Trophoblast cell (in vitro differentiated cells and primary cell): ENCODE results near the gene GDF11.

Experiments used
- DNase-seq, 2 donors: peaks; one replicate each; pipeline ENCODE4 v3.0.0-alpha.2; 2016
- H2AFZ ChIP-seq: 2 replicates; pipeline ENCODE4 v1.6.1; 2013; ENCODE audit warnings: low read length, moderate library complexity, mild to moderate bottlenecking; ENCODE audit not compliant: insufficient read depth, poor library complexity
- H2AK5ac ChIP-seq: 2 replicates; pipeline ENCODE4 v1.6.1; 2013; ENCODE audit warnings: mild to moderate bottlenecking, low read length
- H2BK120ac ChIP-seq: 2 replicates; pipeline ENCODE4 v1.6.1; 2013; ENCODE audit warnings: low read length, mild to moderate bottlenecking, moderate library complexity; ENCODE audit not compliant: insufficient read depth, poor library complexity
- H2BK12ac ChIP-seq: 2 replicates; pipeline ENCODE4 v1.6.1; 2013; ENCODE audit warnings: mild to moderate bottlenecking, low read length, moderate library complexity
- H2BK5ac ChIP-seq: 2 replicates; pipeline ENCODE4 v1.6.1; 2013; ENCODE audit warnings: low read length, low read depth, moderate library complexity, mild to moderate bottlenecking; ENCODE audit not compliant: poor library complexity
- H3K14ac ChIP-seq: 2 replicates; pipeline ENCODE4 v1.6.1; 2013; ENCODE audit warnings: mild to moderate bottlenecking, low read length
- H3K18ac ChIP-seq: 2 replicates; pipeline ENCODE4 v1.6.1; 2013; ENCODE audit warnings: mild to moderate bottlenecking, low read length
- H3K23ac ChIP-seq: 2 replicates; pipeline ENCODE4 v1.6.1; 2013; ENCODE audit warnings: low read length
- H3K27ac ChIP-seq: 2 replicates; pipeline ENCODE4 v1.5.1; 2013; ENCODE audit warnings: low read depth, mild to moderate bottlenecking, inconsistent platforms, low read length, moderate library complexity
- H3K27me3 ChIP-seq: 2 replicates; pipeline ENCODE4 v1.6.1; 2013; ENCODE audit warnings: inconsistent platforms, mild to moderate bottlenecking, low read length, moderate library complexity; ENCODE audit not compliant: insufficient read depth
- H3K36me3 ChIP-seq, 2 experiments: 1 replicate in 1 of 2; 2 replicates in 1 of 2; pipeline ENCODE4 v1.6.1; 2013; ENCODE audit warnings: low read length in 2 of 2, mild to moderate bottlenecking in 2 of 2, moderate library complexity in 1 of 2; ENCODE audit not compliant: insufficient read depth in 2 of 2, control insufficient read depth in 1 of 2
- H3K4ac ChIP-seq: 2 replicates; pipeline ENCODE4 v1.6.1; 2013; ENCODE audit warnings: low read depth, mild to moderate bottlenecking, low read length, moderate library complexity
- H3K4me1 ChIP-seq, 2 experiments: 1 replicate in 1 of 2; 2 replicates in 1 of 2; pipeline ENCODE4 v1.6.1; 2013; ENCODE audit warnings: low read length in 2 of 2, mild to moderate bottlenecking in 2 of 2, moderate library complexity in 1 of 2; ENCODE audit not compliant: insufficient read depth in 2 of 2, control insufficient read depth in 1 of 2
- H3K4me2 ChIP-seq: 2 replicates; pipeline ENCODE4 v1.6.1; 2013; ENCODE audit warnings: inconsistent platforms, mild to moderate bottlenecking, low read length, moderate library complexity
- H3K4me3 ChIP-seq: 2 replicates; pipeline ENCODE4 v1.5.1; 2013; ENCODE audit warnings: mild to moderate bottlenecking, low read depth, low read length, inconsistent platforms
- H3K79me1 ChIP-seq: one replicate; pipeline ENCODE4 v1.6.1; 2013; ENCODE audit warnings: low read length
- H3K79me2 ChIP-seq: 2 replicates; pipeline ENCODE4 v1.6.1; 2013; ENCODE audit warnings: low read length, mild to moderate bottlenecking; ENCODE audit not compliant: control insufficient read depth, insufficient read depth, poor library complexity
- H3K9ac ChIP-seq: 2 replicates; pipeline ENCODE4 v1.6.1; 2013; ENCODE audit warnings: mild to moderate bottlenecking, low read length
- H3K9me3 ChIP-seq: 2 replicates; pipeline ENCODE4 v1.6.1; 2013; ENCODE audit warnings: low read depth, mild to moderate bottlenecking, control low read depth, inconsistent platforms, low read length; ENCODE audit not compliant: insufficient read depth
- H4K12ac ChIP-seq: 2 replicates; pipeline ENCODE4 v1.6.1; 2013; ENCODE audit warnings: low read depth, mild to moderate bottlenecking, low read length, moderate library complexity
- H4K8ac ChIP-seq: 2 replicates; pipeline ENCODE4 v1.6.1; 2013; ENCODE audit warnings: low read depth, mild to moderate bottlenecking, low read length, moderate library complexity
- H4K91ac ChIP-seq: one replicate; pipeline ENCODE4 v1.6.1; 2013; ENCODE audit warnings: low read depth, mild to moderate bottlenecking, low read length, moderate library complexity
- WGBS: extraction: QIAGEN DNeasy Blood & Tissue Kit; methylation state at CpG from one replicate; pipeline ENCODE4 v1.1.7; 2013; ENCODE audit warnings: missing lambda C conversion rate; ENCODE audit not compliant: insufficient read length, insufficient coverage; ENCODE audit errors: extremely low coverage; 5-methylcytosine and 5-hydroxymethylcytosine counted together

Gene GDF11

GRCh38 chr12:55727643-55728185 lies 15.2 kb upstream of the GDF11 start:
- Histone ChIP-seq H3K9ac (peak overlapping the region; percentile 78), H3K23ac (no peak overlapping the region), H4K8ac (peak overlapping the region; percentile 75), H3K4ac (peak overlapping the region; percentile 97), H2AFZ (no peak overlapping the region), H3K14ac (peak overlapping the region; percentile 98), H3K79me2 (peaks cover 21% of the 10 kb centered on the region), H3K79me1 (peaks cover 18% of the 10 kb centered on the region), H3K4me1 (peaks cover 11 to 17% of the 10 kb centered on the region in 2 experiments), H2BK120ac (peak overlapping the region; percentile 57), H2AK5ac (peak overlapping the region; percentile 80), H3K36me3 (peaks cover 35 to 40% of the 10 kb centered on the region in 2 experiments), H3K27me3 (no peaks in the 10 kb centered on the region), H2BK12ac (peak overlapping the region; percentile 47), H3K9me3 (no peaks in the 10 kb centered on the region), H4K12ac (peak overlapping the region; percentile 62), H3K18ac (peak overlapping the region; percentile 93), H2BK5ac (peak overlapping the region; percentile 88), H3K4me3 (peak overlapping the region; percentile 93), H3K4me2 (peak overlapping the region; percentile 62), H4K91ac (peak overlapping the region; percentile 92), H3K27ac (peak overlapping the region; percentile 97)
- no CpG with 5 or more reads among the region's 9 CpGs for WGBS
- peak; percentile 81 to 86 for DNase-seq

GRCh38 chr12:55728186-55728938 lies 14.6 kb upstream of the GDF11 start:
- H3K9ac ChIP-seq, result peak overlapping the region; percentile 81
- H3K14ac ChIP-seq, result peak overlapping the region; percentile 98
- peak overlapping the region; percentile 75 for H4K8ac ChIP-seq
- peak overlapping the region; percentile 26 for H2AFZ ChIP-seq
- peaks cover 35 to 36% of the 10 kb centered on the region in 2 experiments for H3K36me3 ChIP-seq
- H4K91ac ChIP-seq, result peak overlapping the region; percentile 92
- H3K9me3 ChIP-seq, result no peaks in the 10 kb centered on the region
- H3K23ac ChIP-seq, result no peak overlapping the region
- peak overlapping the region; percentile 97 for H3K4ac ChIP-seq
- peak; percentile 48 to 79 for DNase-seq
- peak overlapping the region; percentile 93 for H3K4me3 ChIP-seq
- peak overlapping the region; percentile 80 for H2AK5ac ChIP-seq
- H3K79me1 ChIP-seq, result peaks cover 18% of the 10 kb centered on the region
- WGBS, result no CpG with 5 or more reads among the region's 61 CpGs
- peaks cover 21% of the 10 kb centered on the region for H3K79me2 ChIP-seq
- peak overlapping the region; percentile 81 for H2BK120ac ChIP-seq
- peak overlapping the region; percentile 92 for H2BK5ac ChIP-seq
- H3K4me2 ChIP-seq, result peak overlapping the region; percentile 82
- peaks cover 11 to 17% of the 10 kb centered on the region in 2 experiments for H3K4me1 ChIP-seq
- peak overlapping the region; percentile 93 for H3K18ac ChIP-seq
- H2BK12ac ChIP-seq, result peak overlapping the region; percentile 47
- H4K12ac ChIP-seq, result peak overlapping the region; percentile 68
- no peaks in the 10 kb centered on the region for H3K27me3 ChIP-seq
- peak overlapping the region; percentile 97 for H3K27ac ChIP-seq

- peak within 1 kb of the TSS; percentile 96 for H4K8ac ChIP-seq
- H3K4ac ChIP-seq, result peak within 1 kb of the TSS; percentile 97
- H3K4me3 ChIP-seq, result peak within 1 kb of the TSS; percentile 93
- peak within 1 kb of the TSS; percentile 83 for H3K9ac ChIP-seq
- peak within 1 kb of the TSS; percentile 97 for H3K27ac ChIP-seq
- peak within 1 kb of the TSS; percentile 96 for H2BK120ac ChIP-seq
- peak within 1 kb of the TSS; percentile 82 for H3K4me2 ChIP-seq
- peaks cover 29% of the 10 kb centered on the region in 2 experiments for H3K36me3 ChIP-seq
- H3K14ac ChIP-seq, result peak within 1 kb of the TSS; percentile 98
- no CpG with 5 or more reads among the region's 61 CpGs for WGBS
- H4K12ac ChIP-seq, result peak within 1 kb of the TSS; percentile 90
- no peaks in the 10 kb centered on the region for H3K9me3 ChIP-seq
- H4K91ac ChIP-seq, result peak within 1 kb of the TSS; percentile 97
- no peaks in the 10 kb centered on the region for H3K27me3 ChIP-seq
- H3K79me2 ChIP-seq, result peaks cover 21% of the 10 kb centered on the region
- peaks cover 18% of the 10 kb centered on the region for H3K79me1 ChIP-seq
- DNase-seq, result peak; percentile 92
- H2BK12ac ChIP-seq, result peak within 1 kb of the TSS; percentile 51
- peak within 1 kb of the TSS; percentile 80 for H2AK5ac ChIP-seq
- peak within 1 kb of the TSS; percentile 92 for H2BK5ac ChIP-seq
- no peak within 1 kb of the TSS for H3K23ac ChIP-seq
- peaks cover 11 to 17% of the 10 kb centered on the region in 2 experiments for H3K4me1 ChIP-seq
- H2AFZ ChIP-seq, result peak within 1 kb of the TSS; percentile 57
- peak within 1 kb of the TSS; percentile 97 for H3K18ac ChIP-seq
Observed at GRCh38 chr12:55728939-55729818, 13.7 kb upstream of the GDF11 start, which contains the start of gene CD63. Gene CD63 (minus strand): TSS chr12:55729009. CDS start chr12:55728341, 668 bp downstream.
